HG02798 (cell line): ENCODE measurements around the gene HERPUD2.
"Not testable (repeated sequence)": the region's sequence is repeated elsewhere in the genome, so short reads cannot be mapped to it uniquely, and the experiment has no call there.

Experiments
- ATAC-seq: cut with Tn5 transposase; IDR thresholded peaks from one replicate; pipeline ENCODE4 v1.9.1; 2021; ENCODE audit warnings: mild to moderate bottlenecking; ENCODE audit not compliant: unreplicated experiment, poor library complexity

HERPUD2 gene

GRCh38 chr7:35681231-35682029 is 13.5 kb downstream of the HERPUD2 start:
- no peak for ATAC-seq

DNA sequence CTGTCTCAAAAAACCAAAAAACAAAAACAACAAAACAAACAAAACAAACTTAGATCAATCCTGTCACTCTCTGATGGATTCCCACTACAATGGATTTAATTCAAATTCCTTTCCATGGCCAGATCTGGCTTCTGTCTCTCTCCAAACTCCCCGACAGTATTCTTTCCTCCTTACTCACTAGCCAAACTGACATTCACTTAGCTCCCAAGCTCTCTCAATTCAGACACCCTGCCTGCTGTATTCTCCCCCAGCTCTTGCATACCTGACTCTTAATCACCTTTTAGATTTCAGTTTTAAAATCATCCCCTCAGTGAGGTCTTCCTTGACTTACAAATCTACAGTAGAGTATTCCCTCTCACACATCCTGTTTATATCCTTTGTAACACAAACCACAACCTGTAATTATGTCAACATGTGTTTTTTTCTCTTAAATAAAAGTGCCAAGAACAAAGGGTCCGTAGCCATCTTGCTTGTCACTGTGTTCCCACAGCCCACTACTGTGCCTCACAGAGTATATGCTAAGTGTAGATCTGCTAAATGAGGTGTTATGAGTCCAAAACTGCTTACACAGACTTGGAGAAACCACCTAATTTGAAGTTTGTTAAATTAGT is 14.4 kb downstream of the HERPUD2 start:
- ATAC-seq: no peak

- ATAC-seq: no peak
These were observed 17.2 kb downstream of the HERPUD2 start for GRCh38 chr7:35677582-35678356.

DNA sequence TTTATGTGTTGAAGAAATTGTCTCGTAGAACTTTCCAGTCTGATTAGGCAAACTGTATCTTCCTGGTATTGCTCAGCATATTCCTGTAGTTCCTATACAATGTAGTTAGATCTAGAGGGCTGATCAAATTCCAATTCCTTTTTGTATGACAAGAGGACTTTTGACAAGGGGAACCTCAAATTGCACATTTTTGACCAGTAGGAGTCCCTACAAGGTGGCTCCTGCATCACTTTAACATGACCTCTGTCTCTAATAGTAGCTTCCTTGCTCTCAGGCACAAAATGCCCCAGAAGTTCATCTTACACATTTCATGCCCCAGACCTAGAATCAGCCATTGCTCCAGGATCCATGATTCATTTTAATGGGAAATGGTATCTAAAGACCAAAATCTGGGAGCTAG is 18.7 kb downstream of the HERPUD2 start:
- no peak for ATAC-seq

GRCh38 chr7:35670856-35671569 is 23.9 kb downstream of the HERPUD2 start:
- no peak for ATAC-seq

GRCh38 chr7:35660411-35660810 is 34.5 kb downstream of the HERPUD2 start:
- ATAC-seq: not testable (repeated sequence)

DNA sequence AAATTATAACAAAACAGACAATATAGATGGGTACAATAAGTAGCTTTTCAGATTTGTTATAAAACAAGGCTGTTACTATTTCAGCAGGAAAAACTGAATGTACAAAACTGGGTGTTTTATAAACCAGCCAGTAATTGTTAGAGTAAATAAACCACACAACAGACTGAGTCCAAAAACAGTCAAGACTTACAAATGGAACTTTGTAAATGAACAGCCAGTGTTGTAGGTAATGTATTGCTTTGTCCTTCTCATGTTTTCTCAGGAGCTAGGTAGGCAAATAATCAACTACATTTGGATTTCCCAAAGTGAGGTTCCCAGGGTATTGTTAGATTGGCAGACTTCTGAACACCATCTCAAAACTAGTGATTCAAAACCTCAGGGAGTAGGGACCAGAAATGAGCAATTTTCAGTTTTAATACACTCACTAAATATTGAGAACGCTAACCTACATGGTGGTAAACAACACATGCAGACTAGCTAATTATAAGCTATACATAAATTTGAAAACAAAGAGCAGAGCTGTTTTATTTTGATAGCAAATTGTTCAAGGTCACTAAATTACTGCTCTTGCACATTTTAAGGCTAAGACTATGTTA is 36.2 kb downstream of the HERPUD2 start:
- no peak for ATAC-seq

GRCh38 chr7:35657125-35657524 is 37.8 kb downstream of the HERPUD2 start:
- ATAC-seq: no peak

DNA sequence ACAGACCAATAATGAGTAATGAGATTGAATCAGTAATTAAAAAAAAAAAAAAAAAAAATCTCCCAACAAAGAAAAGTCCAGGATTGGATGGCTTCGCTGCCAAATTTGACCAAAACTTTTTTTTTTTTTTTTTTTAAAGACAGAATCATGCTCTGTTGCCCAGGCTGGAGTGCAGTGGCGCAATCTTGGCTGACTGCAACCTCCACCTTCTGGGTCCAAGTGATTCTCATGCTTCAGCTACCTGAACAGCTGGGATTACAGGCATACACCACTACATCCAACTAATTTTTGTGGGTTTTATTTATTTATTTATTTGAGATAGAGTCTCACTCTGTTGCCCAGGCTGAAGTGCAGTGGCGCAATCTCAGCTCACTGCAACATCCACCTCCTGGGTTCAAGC is 40.4 kb downstream of the HERPUD2 start:
- not testable (repeated sequence) for ATAC-seq

DNA sequence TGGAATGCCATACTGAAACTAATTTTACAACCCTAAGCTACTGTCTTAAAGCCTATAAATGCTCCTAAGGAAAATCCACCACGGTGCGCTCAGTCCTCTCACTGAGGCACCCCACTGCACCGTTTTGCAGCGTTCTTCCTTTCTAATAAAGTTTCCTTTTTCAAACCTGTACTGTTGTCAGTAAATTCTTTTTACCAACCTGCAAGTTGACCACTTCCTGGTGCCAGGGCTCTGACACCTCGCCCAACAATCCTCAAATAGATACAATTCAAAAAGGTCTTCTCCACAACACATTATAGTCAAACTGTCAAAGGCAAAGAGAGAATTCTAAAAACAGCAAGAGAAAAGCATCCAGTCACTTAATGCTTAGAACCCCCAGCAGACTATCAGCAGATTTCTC is 42.8 kb downstream of the HERPUD2 start:
- ATAC-seq: no peak

GRCh38 chr7:35650751-35651150 is 44.2 kb downstream of the HERPUD2 start:
- no peak for ATAC-seq

DNA sequence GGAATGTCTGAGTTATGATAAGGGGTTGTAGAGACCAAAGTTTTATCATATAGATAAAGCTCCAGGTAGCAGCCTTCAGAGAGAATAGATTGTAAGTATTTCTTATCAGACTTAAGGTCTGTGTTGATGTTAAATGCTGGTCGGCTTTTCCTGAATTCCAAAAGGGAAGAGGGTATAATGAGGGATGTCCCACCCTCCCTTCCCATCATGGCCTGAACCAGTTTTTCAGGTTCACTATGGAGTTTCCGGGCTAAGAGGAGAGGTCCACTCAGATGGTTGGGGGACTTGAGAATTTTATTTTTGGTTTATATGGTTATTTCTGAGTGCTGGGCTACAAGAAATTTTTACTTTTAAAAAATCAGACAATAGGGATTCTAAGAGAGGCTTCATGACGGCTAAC is 45.2 kb downstream of the HERPUD2 start:
- ATAC-seq: no peak

GRCh38 chr7:35648367-35648766 is 46.6 kb downstream of the HERPUD2 start:
- ATAC-seq: no peak

GRCh38 chr7:35647171-35647574 is 47.8 kb downstream of the HERPUD2 start:
- ATAC-seq: peak; percentile 47

GRCh38 chr7:35646289-35647023 is 48.5 kb downstream of the HERPUD2 start:
- ATAC-seq: no peak

GRCh38 chr7:35645691-35646090 is 49.2 kb downstream of the HERPUD2 start:
- ATAC-seq: no peak

DNA sequence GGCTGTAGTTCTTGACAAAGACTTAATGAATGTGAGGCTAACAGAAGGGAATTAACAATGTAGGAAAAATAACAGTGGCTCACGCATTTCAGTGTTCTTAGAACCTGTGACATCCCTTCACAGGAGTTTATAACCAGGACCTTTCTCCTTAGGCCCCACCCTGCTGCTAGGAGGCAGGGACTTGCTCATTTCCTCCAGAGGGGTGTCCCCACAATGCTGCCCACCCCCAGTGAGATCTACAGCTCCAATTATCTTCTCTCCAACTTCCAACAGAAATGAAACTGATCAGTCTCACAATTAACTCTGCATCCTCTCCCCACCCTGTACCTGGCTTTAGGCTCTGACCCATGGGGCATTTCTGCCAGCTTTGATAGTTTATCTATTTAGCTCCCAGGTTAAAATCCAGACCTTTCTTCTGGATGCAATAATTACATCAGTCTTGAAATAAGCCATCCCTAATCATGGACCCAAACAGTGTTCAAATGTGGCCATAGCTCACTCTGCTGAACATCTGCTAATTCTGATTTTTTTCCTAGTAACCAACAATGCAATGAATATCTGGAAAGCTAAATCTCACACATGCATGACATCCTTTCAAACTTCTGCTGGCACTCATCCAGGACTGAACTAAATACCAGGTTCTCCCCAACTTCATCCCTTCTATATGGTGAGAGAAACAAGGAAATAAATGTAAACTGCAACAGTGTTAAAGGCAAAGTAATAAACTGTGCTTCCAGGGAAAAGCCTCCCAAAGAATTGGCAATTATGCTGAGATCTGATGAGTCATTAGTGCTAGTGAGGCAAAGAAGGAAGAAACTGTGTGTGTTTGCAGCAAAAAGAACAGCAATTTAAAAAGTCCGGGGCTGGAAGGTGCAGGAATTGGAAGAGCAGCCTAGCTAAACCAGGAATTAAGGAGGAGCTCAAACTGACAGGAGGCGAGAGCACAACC is 64.6 kb downstream of the HERPUD2 start:
- no peak for ATAC-seq
